DOHH2 (cell line): ENCODE data around the gene SNX24.

Source experiments
- CTCF ChIP-seq: fragments of 200-600 bp; sonication (generic); IDR thresholded peaks from one replicate; pipeline ENCODE4 v1.5.1; 2014; ENCODE audit warnings: antibody characterized with exemption, mild to moderate bottlenecking, low read depth, low read length; ENCODE audit not compliant: poor library complexity, severe bottlenecking
- EZH2phosphoT487 ChIP-seq: fragments of 200-600 bp; sonication (generic); IDR thresholded peaks from 2 replicates; pipeline ENCODE4 v1.6.1; 2017; ENCODE audit warnings: borderline replicate concordance, mild to moderate bottlenecking, antibody characterized with exemption, low read length, moderate library complexity, mixed read lengths

DNA sequence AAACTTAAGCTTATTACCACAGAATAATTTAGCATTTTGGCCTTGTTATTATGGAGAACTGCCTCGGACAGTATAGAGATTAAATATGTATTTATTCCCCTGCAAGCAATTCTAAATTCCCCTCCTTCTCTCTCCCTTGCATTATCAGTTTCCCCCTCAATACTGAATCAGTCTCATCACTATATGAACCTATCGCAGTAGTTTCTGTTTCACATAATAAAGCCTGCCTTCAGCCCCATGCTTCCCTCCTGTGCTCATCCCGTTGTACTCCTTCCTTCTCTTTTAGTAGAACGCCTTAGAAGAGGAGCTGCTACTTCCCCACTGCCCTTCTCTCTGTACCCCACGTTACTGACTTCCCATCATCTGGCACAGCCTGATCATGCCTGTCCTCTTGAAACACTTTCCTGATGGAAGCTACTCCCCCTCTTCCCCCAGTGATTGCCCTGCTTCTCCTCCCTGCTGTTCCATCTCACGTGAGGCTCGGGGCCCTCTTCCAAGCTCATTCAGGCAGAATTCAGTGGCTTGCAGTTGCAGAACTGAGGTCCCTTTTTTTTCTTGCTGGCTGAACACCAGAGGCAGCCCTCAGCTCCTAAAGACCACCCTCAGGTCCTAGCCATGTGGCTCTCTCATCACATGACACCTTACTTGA, 97.8 kb downstream of the SNX24 start:
- TF ChIP-seq CTCF (no peak), EZH2phosphoT487 (no peak)
